ENCODE measurements around the gene ATR.

Gene ATR

GRCh38 chr3:142543307-142543706, 35.2 kb downstream of the ATR start:
- no peak for DNase-seq (ENCODE audit: low read depth)
- TF ChIP-seq MAX (IDR thresholded peaks at IDR 0.05; ENCODE audit: low read depth, low read length) (no peak), MYC (IDR thresholded peaks at IDR 0.05; ENCODE audit: low read depth, low read length) (no peak), POLR2A (IDR thresholded peaks at IDR 0.05; ENCODE audit: extremely low read depth, insufficient read length) (no peak), CTCF (IDR thresholded peaks at IDR 0.05; ENCODE audit: low read depth, low read length) (no peak)

GRCh38 chr3:142542054-142542453, 36.5 kb downstream of the ATR start:
- TF ChIP-seq CTCF (IDR thresholded peaks at IDR 0.05; ENCODE audit: low read depth, low read length) (no peak), MAX (IDR thresholded peaks at IDR 0.05; ENCODE audit: low read depth, low read length) (no peak), POLR2A (IDR thresholded peaks at IDR 0.05; ENCODE audit: extremely low read depth, insufficient read length) (no peak), MYC (IDR thresholded peaks at IDR 0.05; ENCODE audit: low read depth, low read length) (no peak)
- no peak overlapping the region for H3K4me3 ChIP-seq (ENCODE audit: low read depth, low read length)

More at GRCh38 chr3:142543307-142543706, 35.2 kb downstream of the ATR start:
- H3K4me3 ChIP-seq (ENCODE audit: low read depth, low read length): no peak overlapping the region

GRCh38 chr3:142536519-142536918, 42.0 kb downstream of the ATR start:
- no peak for DNase-seq (ENCODE audit: low read depth)
- no peak for TF ChIP-seq MAX (IDR thresholded peaks at IDR 0.05; ENCODE audit: low read depth, low read length)
- TF ChIP-seq CTCF (IDR thresholded peaks at IDR 0.05; ENCODE audit: low read depth, low read length): no peak
- no peak for TF ChIP-seq POLR2A (IDR thresholded peaks at IDR 0.05; ENCODE audit: extremely low read depth, insufficient read length)
- no peak for TF ChIP-seq MYC (IDR thresholded peaks at IDR 0.05; ENCODE audit: low read depth, low read length)
- H3K4me3 ChIP-seq (ENCODE audit: low read depth, low read length): no peak overlapping the region

More at GRCh38 chr3:142542054-142542453, 36.5 kb downstream of the ATR start:
- DNase-seq (ENCODE audit: low read depth): no peak

- H3K4me3 ChIP-seq (ENCODE audit: low read depth, low read length): no peak overlapping the region
- TF ChIP-seq CTCF (IDR thresholded peaks at IDR 0.05; ENCODE audit: low read depth, low read length) (no peak), MYC (IDR thresholded peaks at IDR 0.05; ENCODE audit: low read depth, low read length) (no peak), POLR2A (IDR thresholded peaks at IDR 0.05; ENCODE audit: extremely low read depth, insufficient read length) (no peak), MAX (IDR thresholded peaks at IDR 0.05; ENCODE audit: low read depth, low read length) (no peak)
- no peak for DNase-seq (ENCODE audit: low read depth)
Measured at GRCh38 chr3:142534543-142534942, 44.0 kb downstream of the ATR start.

- DNase-seq (ENCODE audit: low read depth): no peak
- no peak for TF ChIP-seq MAX (IDR thresholded peaks at IDR 0.05; ENCODE audit: low read depth, low read length)
- TF ChIP-seq MYC (IDR thresholded peaks at IDR 0.05; ENCODE audit: low read depth, low read length): no peak
- TF ChIP-seq CTCF (IDR thresholded peaks at IDR 0.05; ENCODE audit: low read depth, low read length): no peak
- TF ChIP-seq POLR2A (IDR thresholded peaks at IDR 0.05; ENCODE audit: extremely low read depth, insufficient read length): no peak
- no peak overlapping the region for H3K4me3 ChIP-seq (ENCODE audit: low read depth, low read length)
Measured at GRCh38 chr3:142530296-142530695, 48.2 kb downstream of the ATR start.
